ENCODE data around the gene AGTRAP.

AGTRAP gene

DNA sequence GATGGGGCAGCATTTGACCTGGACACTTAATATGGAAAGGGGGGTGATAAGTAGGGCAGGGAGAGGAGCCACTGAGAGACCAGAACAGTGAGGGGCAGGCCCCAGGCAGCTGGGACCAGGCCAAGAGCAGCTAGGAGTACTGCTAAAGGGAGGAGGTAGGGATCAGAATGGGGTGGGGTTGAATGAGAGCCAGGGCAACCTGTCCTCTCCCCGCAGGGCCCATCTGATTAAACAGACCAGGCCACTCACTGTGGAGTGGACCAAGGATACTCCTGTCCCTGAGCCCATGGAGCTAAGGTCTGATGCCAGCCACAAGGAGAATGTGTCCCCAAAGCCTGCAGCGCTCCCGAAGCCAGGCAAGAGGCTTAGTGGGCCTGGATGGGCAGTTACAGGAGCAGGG, 28.2 kb downstream of the AGTRAP start:
- Histone ChIP-seq H3K4me1 (ENCODE audit: control insufficient read depth, insufficient read depth, low read length, unreplicated experiment) (peaks cover 6% of the 10 kb centered on the region), H3K79me2 (ENCODE audit: control insufficient read depth, insufficient read depth, low read length, unreplicated experiment) (no peaks in the 10 kb centered on the region), H3K27me3 (ENCODE audit: insufficient read depth, low read length) (peaks cover 11% of the 10 kb centered on the region), H3K4me3 (ENCODE audit: low read depth, low read length) (no peak overlapping the region), H3K27ac (ENCODE audit: low read depth, low read length) (no peak overlapping the region), H2AFZ (ENCODE audit: low read length, unreplicated experiment) (no peak overlapping the region), H3K36me3 (ENCODE audit: insufficient read depth, low read length) (no peaks in the 10 kb centered on the region)

GRCh38 chr1:11764519-11764918, 28.6 kb downstream of the AGTRAP start:
- Histone ChIP-seq H3K36me3 (ENCODE audit: insufficient read depth, low read length) (no peaks in the 10 kb centered on the region), H3K4me1 (ENCODE audit: control insufficient read depth, insufficient read depth, low read length, unreplicated experiment) (peaks cover 6% of the 10 kb centered on the region), H3K27me3 (ENCODE audit: insufficient read depth, low read length) (peaks cover 11% of the 10 kb centered on the region), H3K27ac (ENCODE audit: low read depth, low read length) (no peak overlapping the region), H3K4me3 (ENCODE audit: low read depth, low read length) (no peak overlapping the region), H2AFZ (ENCODE audit: low read length, unreplicated experiment) (no peak overlapping the region), H3K79me2 (ENCODE audit: control insufficient read depth, insufficient read depth, low read length, unreplicated experiment) (no peaks in the 10 kb centered on the region)

GRCh38 chr1:11765661-11766428, 29.9 kb downstream of the AGTRAP start:
- Histone ChIP-seq H3K79me2 (ENCODE audit: control insufficient read depth, insufficient read depth, low read length, unreplicated experiment) (no peaks in the 10 kb centered on the region), H3K27me3 (ENCODE audit: insufficient read depth, low read length) (peaks cover 11% of the 10 kb centered on the region), H3K27ac (ENCODE audit: low read depth, low read length) (no peak overlapping the region), H3K4me3 (ENCODE audit: low read depth, low read length) (no peak overlapping the region), H2AFZ (ENCODE audit: low read length, unreplicated experiment) (no peak overlapping the region), H3K36me3 (ENCODE audit: insufficient read depth, low read length) (no peaks in the 10 kb centered on the region), H3K4me1 (ENCODE audit: control insufficient read depth, insufficient read depth, low read length, unreplicated experiment) (peaks cover 6% of the 10 kb centered on the region)

GRCh38 chr1:11766429-11766776, 30.5 kb downstream of the AGTRAP start:
- Histone ChIP-seq H3K36me3 (ENCODE audit: insufficient read depth, low read length) (no peaks in the 10 kb centered on the region), H3K4me1 (ENCODE audit: control insufficient read depth, insufficient read depth, low read length, unreplicated experiment) (peaks cover 6% of the 10 kb centered on the region), H3K79me2 (ENCODE audit: control insufficient read depth, insufficient read depth, low read length, unreplicated experiment) (no peaks in the 10 kb centered on the region), H2AFZ (ENCODE audit: low read length, unreplicated experiment) (no peak overlapping the region), H3K4me3 (ENCODE audit: low read depth, low read length) (no peak overlapping the region), H3K27ac (ENCODE audit: low read depth, low read length) (no peak overlapping the region), H3K27me3 (ENCODE audit: insufficient read depth, low read length) (peaks cover 10% of the 10 kb centered on the region)

DNA sequence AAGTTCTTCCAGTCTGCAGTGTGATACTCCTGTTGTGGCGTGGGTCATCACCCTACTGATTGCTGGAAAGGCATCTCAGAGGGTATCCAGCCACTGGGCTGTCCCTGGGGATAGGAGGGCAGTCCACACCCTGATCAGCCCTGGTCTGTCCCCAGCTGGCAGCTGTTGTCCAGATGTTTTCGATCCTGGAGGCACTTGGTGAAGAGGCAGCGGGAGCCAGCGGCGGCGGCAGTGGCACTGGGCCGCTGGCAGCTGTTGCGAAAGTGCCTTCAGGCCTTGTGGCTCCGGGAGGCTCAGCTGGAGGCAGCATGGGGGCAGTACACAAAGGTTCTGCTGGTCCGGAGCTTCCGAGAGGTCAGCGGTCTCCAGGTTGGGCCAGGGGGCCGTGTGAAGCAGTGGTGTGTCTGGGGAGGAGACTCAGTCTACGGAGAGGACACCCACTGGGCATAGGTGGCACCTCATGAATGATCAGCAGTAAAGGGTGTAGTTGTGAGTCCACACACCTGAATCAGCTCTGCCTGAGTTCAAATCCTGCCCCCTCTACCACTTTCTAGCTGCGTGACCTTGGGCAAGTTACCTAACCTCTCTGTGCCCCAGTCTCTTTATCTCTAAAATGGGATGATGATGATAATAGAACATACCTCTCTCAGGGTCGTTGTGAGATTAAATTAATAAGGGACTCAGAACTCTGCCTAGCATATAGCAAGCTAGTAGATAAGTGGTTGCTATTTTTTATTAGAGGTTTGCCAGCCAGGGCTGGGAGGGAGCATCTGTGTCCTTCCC, 32.2 kb downstream of the AGTRAP start:
- Histone ChIP-seq H3K4me3 (ENCODE audit: low read depth, low read length) (no peak overlapping the region), H3K27me3 (ENCODE audit: insufficient read depth, low read length) (no peaks in the 10 kb centered on the region), H3K4me1 (ENCODE audit: control insufficient read depth, insufficient read depth, low read length, unreplicated experiment) (peaks cover 6% of the 10 kb centered on the region), H3K27ac (ENCODE audit: low read depth, low read length) (no peak overlapping the region), H3K36me3 (ENCODE audit: insufficient read depth, low read length) (no peaks in the 10 kb centered on the region), H2AFZ (ENCODE audit: low read length, unreplicated experiment) (no peak overlapping the region), H3K79me2 (ENCODE audit: control insufficient read depth, insufficient read depth, low read length, unreplicated experiment) (no peaks in the 10 kb centered on the region)

DNA sequence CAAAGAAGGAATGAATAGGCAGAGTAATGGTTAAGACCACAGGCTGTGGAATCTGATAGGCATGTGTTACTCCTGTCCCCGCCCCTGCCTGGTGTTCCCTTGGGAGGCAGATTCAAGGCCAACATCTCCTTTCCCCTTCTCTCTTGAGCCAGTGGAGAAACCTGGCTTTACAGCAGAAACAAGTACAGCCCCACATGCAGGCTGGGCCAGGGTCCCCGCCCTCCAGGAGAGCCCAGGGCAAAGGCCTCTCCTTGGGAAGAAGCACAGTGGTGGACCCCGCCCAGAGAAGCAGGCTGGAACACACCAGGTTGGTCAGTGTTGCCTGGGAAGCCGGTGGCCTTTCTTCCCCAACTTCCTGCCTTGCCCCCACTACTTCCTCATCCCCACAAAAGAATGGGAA, 32.9 kb downstream of the AGTRAP start:
- no peaks in the 10 kb centered on the region for H3K36me3 ChIP-seq (ENCODE audit: insufficient read depth, low read length)
- no peak overlapping the region for H3K27ac ChIP-seq (ENCODE audit: low read depth, low read length)
- no peaks in the 10 kb centered on the region for H3K27me3 ChIP-seq (ENCODE audit: insufficient read depth, low read length)
- no peaks in the 10 kb centered on the region for H3K79me2 ChIP-seq (ENCODE audit: control insufficient read depth, insufficient read depth, low read length, unreplicated experiment)
- peaks cover 6% of the 10 kb centered on the region for H3K4me1 ChIP-seq (ENCODE audit: control insufficient read depth, insufficient read depth, low read length, unreplicated experiment)
- no peak overlapping the region for H3K4me3 ChIP-seq (ENCODE audit: low read depth, low read length)
- no peak overlapping the region for H2AFZ ChIP-seq (ENCODE audit: low read length, unreplicated experiment)

DNA sequence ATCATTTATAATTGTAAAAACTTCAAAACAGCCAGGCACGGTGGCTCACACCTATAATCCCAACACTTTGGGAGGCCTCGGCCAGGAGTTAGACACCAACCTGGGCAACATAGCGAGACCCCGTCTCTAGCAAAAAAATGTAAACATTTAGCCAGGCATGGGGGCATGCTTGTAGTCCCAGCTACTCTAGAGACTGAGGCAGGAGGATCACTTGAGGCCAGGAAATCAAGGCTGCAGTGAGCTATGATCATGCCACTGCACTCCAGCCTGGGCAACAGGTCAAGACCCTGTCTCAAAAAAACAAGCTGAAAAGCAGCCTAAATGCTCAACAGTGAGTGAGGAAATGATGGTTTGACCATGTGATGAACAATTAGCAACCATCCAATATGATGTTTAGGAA, 33.3 kb downstream of the AGTRAP start:
- Histone ChIP-seq H3K27ac (ENCODE audit: low read depth, low read length) (no peak overlapping the region), H3K4me3 (ENCODE audit: low read depth, low read length) (no peak overlapping the region), H2AFZ (ENCODE audit: low read length, unreplicated experiment) (no peak overlapping the region), H3K4me1 (ENCODE audit: control insufficient read depth, insufficient read depth, low read length, unreplicated experiment) (peaks cover 6% of the 10 kb centered on the region), H3K27me3 (ENCODE audit: insufficient read depth, low read length) (no peaks in the 10 kb centered on the region), H3K79me2 (ENCODE audit: control insufficient read depth, insufficient read depth, low read length, unreplicated experiment) (no peaks in the 10 kb centered on the region), H3K36me3 (ENCODE audit: insufficient read depth, low read length) (no peaks in the 10 kb centered on the region)

- H3K4me1 ChIP-seq (ENCODE audit: control insufficient read depth, insufficient read depth, low read length, unreplicated experiment): peaks cover 6% of the 10 kb centered on the region
- no peaks in the 10 kb centered on the region for H3K36me3 ChIP-seq (ENCODE audit: insufficient read depth, low read length)
- H2AFZ ChIP-seq (ENCODE audit: low read length, unreplicated experiment): no peak overlapping the region
- no peak overlapping the region for H3K27ac ChIP-seq (ENCODE audit: low read depth, low read length)
- no peaks in the 10 kb centered on the region for H3K27me3 ChIP-seq (ENCODE audit: insufficient read depth, low read length)
- no peaks in the 10 kb centered on the region for H3K79me2 ChIP-seq (ENCODE audit: control insufficient read depth, insufficient read depth, low read length, unreplicated experiment)
- no peak overlapping the region for H3K4me3 ChIP-seq (ENCODE audit: low read depth, low read length)
These were observed 34.1 kb downstream of the AGTRAP start for GRCh38 chr1:11770011-11770410.

GRCh38 chr1:11771481-11772043, 35.6 kb downstream of the AGTRAP start:
- H3K4me3 ChIP-seq (ENCODE audit: low read depth, low read length): no peak overlapping the region
- H3K27ac ChIP-seq (ENCODE audit: low read depth, low read length): no peak overlapping the region
- H2AFZ ChIP-seq (ENCODE audit: low read length, unreplicated experiment): no peak overlapping the region

GRCh38 chr1:11772458-11772857, 36.5 kb downstream of the AGTRAP start:
- no peak overlapping the region for H2AFZ ChIP-seq (ENCODE audit: low read length, unreplicated experiment)
- no peak overlapping the region for H3K27ac ChIP-seq (ENCODE audit: low read depth, low read length)
- no peaks in the 10 kb centered on the region for H3K79me2 ChIP-seq (ENCODE audit: control insufficient read depth, insufficient read depth, low read length, unreplicated experiment)
- no peaks in the 10 kb centered on the region for H3K27me3 ChIP-seq (ENCODE audit: insufficient read depth, low read length)
- H3K4me3 ChIP-seq (ENCODE audit: low read depth, low read length): no peak overlapping the region
- H3K36me3 ChIP-seq (ENCODE audit: insufficient read depth, low read length): no peaks in the 10 kb centered on the region
- peaks cover 6% of the 10 kb centered on the region for H3K4me1 ChIP-seq (ENCODE audit: control insufficient read depth, insufficient read depth, low read length, unreplicated experiment)

More at GRCh38 chr1:11771481-11772043, 35.6 kb downstream of the AGTRAP start:
- Histone ChIP-seq H3K27me3 (ENCODE audit: insufficient read depth, low read length) (no peaks in the 10 kb centered on the region), H3K79me2 (ENCODE audit: control insufficient read depth, insufficient read depth, low read length, unreplicated experiment) (no peaks in the 10 kb centered on the region), H3K36me3 (ENCODE audit: insufficient read depth, low read length) (no peaks in the 10 kb centered on the region), H3K4me1 (ENCODE audit: control insufficient read depth, insufficient read depth, low read length, unreplicated experiment) (peaks cover 6% of the 10 kb centered on the region)

- Histone ChIP-seq H3K36me3 (ENCODE audit: insufficient read depth, low read length) (no peaks in the 10 kb centered on the region), H2AFZ (ENCODE audit: low read length, unreplicated experiment) (no peak overlapping the region), H3K79me2 (ENCODE audit: control insufficient read depth, insufficient read depth, low read length, unreplicated experiment) (no peaks in the 10 kb centered on the region), H3K4me3 (ENCODE audit: low read depth, low read length) (no peak overlapping the region), H3K27me3 (ENCODE audit: insufficient read depth, low read length) (no peaks in the 10 kb centered on the region), H3K4me1 (ENCODE audit: control insufficient read depth, insufficient read depth, low read length, unreplicated experiment) (no peaks in the 10 kb centered on the region), H3K27ac (ENCODE audit: low read depth, low read length) (no peak overlapping the region)
These were observed 38.8 kb downstream of the AGTRAP start for GRCh38 chr1:11774753-11775152.

Data from ACC112 (cell line).